Measurements from ENCODE around the gene ELFN1.

The ELFN1 gene

DNA sequence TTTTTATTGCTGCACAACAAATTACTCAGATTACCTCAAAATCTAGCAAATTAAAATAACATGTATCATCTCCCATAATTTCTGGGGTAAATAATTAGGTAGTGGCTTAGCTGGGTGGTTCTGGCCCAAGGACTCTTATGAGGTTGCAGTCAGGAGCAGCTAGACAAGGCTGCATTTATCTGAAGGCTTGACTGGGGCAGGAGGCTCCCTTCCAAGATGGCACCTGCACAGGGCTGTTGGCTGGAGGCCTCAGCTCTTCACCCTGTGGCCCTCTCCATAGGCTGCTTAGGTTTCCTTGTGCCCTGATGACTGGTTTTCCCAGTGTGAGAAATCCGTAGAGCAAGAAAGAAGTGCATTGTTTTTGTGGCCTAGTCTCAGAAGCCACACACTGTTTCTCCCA, 34.7 kb upstream of the ELFN1 start:
- CTCF ChIA-PET, result no interaction called here
- POLR2A ChIA-PET, result no interaction called here
- TF ChIP-seq, protein P1, sequence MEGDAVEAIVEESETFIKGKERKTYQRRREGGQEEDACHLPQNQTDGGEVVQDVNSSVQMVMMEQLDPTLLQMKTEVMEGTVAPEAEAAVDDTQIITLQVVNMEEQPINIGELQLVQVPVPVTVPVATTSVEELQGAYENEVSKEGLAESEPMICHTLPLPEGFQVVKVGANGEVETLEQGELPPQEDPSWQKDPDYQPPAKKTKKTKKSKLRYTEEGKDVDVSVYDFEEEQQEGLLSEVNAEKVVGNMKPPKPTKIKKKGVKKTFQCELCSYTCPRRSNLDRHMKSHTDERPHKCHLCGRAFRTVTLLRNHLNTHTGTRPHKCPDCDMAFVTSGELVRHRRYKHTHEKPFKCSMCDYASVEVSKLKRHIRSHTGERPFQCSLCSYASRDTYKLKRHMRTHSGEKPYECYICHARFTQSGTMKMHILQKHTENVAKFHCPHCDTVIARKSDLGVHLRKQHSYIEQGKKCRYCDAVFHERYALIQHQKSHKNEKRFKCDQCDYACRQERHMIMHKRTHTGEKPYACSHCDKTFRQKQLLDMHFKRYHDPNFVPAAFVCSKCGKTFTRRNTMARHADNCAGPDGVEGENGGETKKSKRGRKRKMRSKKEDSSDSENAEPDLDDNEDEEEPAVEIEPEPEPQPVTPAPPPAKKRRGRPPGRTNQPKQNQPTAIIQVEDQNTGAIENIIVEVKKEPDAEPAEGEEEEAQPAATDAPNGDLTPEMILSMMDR (IDR thresholded peaks at IDR 0.05; ENCODE audit: insufficient read depth, low read length, missing control alignments), result no peak
- no peak for DNase-seq (ENCODE audit: low read depth, low spot score)
- no peak overlapping the region for H3K4me3 ChIP-seq (ENCODE audit: low read depth, low read length)

DNA sequence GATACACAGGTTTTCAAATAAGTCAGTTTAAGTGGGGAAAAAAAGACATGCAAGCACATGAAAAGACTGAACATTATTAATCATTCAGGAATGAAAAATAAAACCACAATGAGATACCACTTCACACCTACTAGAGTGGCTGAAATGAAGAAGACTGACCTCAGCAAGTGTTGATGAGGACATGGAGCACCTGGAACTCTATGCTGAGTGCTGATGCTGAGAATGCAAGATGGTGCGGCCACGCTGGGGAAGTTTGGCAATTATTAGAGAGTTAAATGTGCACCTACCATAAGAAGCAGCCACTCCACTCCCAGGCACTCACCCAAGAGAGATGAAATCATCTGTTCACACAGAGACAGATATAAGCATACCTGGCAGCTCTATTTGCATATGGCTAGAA, 32.9 kb upstream of the ELFN1 start:
- ChIA-PET POLR2A (no interaction called here), CTCF (no interaction called here)
- TF ChIP-seq, protein P1 (IDR thresholded peaks at IDR 0.05; ENCODE audit: insufficient read depth, low read length, missing control alignments), result no peak
- H3K4me3 ChIP-seq (ENCODE audit: low read depth, low read length), result no peak overlapping the region
- DNase-seq (ENCODE audit: low read depth, low spot score), result no peak

DNA sequence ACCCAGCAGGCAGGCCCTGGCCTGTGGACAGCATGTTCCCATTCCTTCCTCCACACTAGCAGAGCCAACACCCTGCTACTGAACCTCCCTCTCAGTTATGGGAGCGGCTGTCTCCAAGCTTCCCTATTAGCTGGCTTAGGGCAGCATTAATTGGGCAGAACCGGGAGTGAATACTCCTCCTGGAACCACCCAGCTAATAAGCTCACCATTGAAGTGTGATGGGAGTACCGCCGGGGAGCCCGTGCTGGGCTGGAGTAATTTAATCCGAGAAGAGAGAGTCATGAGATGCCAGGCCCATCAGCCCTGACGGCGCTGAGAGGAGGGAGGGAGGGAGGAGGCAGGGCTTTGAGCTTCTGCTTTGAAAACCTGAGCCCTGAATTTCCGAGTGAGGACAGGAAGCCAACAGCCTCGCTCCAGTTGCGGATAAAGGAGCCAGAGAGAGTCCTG, 31.8 kb upstream of the ELFN1 start:
- DNase-seq (ENCODE audit: low read depth, low spot score), result no peak
- TF ChIP-seq, protein P1 (IDR thresholded peaks at IDR 0.05; ENCODE audit: insufficient read depth, low read length, missing control alignments), result no peak
- ChIA-PET POLR2A (interaction anchor here (0.6 kb wide), 1 partner anchor 323 kb away, joined by 3 read pairs; no protein-coding TSS in a partner anchor), CTCF (interaction anchor here (1.2 kb wide), 1 partner anchor 14 kb away, joined by 3 read pairs; no protein-coding TSS in a partner anchor)
- no peak overlapping the region for H3K4me3 ChIP-seq (ENCODE audit: low read depth, low read length)

DNA sequence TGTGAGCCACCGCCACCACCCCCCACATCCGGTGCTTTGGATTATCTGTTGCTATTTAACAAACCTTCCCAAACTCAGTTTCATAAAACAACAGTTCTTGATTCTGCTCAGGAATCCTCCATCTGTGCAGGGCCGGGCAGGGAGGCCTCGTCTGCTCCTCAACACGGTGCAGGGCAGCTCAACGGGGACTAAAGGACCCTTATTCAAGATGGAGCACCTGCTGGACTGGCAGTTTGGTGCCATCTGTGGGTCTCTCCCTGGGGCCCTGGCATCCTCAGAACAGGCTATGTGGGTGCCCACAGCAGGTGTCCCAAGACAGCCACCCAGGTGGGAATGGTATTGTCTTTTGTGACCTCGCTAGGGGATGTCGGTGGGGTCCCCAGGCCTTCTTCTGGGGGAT, 31.0 kb upstream of the ELFN1 start:
- POLR2A ChIA-PET, result no interaction called here
- no peak for DNase-seq (ENCODE audit: low read depth, low spot score)
- H3K4me3 ChIP-seq (ENCODE audit: low read depth, low read length), result no peak overlapping the region
- TF ChIP-seq, protein P1 (IDR thresholded peaks at IDR 0.05; ENCODE audit: insufficient read depth, low read length, missing control alignments), result no peak
- CTCF ChIA-PET, result no interaction called here

DNA sequence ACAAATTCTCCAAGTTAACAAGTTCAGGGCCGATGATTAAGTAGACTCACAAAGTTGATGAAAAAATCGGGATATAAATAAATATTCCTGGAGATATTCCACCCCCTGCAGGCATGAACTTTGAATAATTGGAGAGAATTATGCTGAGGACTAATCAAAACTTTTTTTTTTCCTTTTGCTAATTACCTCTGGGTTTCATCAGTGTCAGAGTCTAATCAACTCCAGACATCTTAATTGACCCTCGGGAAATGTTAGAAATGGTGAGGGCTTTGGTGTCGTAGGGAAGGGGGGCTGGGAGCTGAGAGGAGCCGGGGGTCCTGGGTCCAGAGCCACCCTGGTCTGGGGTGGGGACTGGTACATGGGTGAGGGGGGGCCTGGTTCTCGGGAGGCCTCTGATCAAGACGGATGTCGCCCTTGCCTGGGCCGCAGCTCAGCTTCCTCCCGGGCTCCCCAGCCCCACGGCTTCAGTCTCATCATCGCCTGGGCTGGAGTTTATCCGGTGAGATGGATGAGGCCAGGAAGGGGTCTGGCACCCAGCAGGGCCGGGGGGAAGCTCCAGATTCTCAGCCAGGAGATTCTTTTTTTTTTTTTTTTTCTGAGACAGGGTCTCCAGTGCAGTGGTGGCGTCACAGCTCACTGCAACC, 30.4 kb upstream of the ELFN1 start:
- ChIA-PET POLR2A (no interaction called here), CTCF (no interaction called here)
- DNase-seq (ENCODE audit: low read depth, low spot score), result no peak
- TF ChIP-seq, protein P1 (IDR thresholded peaks at IDR 0.05; ENCODE audit: insufficient read depth, low read length, missing control alignments), result no peak
- no peak overlapping the region for H3K4me3 ChIP-seq (ENCODE audit: low read depth, low read length)

DNA sequence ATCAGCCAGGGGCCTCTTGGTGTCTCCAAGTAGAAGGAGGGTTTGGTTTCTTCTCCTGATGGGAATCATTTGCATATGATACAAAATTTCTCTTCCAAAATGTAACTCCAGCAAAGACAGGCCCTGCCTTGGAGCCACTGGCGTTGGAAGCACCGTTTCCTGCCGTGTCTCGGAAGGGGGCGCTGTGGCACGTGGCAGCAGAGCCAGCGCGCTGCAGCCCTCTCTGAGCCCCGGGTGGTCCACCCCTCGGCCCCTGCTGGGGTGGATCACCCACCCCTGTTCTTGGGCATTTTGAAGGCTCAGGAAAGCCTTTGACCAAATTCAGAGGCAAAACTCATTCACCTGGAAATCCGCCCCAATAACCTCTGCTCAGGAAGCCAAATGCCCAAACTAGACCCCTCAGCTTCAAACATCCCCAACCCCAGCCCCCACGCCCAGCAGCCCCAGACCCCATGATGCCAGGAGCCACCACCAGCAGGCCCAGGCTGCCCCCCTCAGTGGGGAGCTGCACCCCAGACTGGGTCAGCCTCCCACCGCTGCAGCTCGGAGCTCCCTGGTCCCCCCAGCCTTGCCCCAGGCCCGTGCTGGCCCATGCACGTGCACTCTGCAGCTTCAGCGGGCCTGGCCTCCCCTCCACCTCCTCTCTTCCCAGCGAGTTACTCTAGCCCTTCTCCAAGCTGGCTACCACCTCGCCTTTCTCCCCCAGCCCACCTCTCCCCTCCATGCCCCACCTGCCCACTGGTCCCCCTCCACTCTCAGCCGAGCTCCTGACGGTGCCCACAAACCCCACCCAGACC, 29.5 kb upstream of the ELFN1 start:
- ChIA-PET CTCF (no interaction called here), POLR2A (no interaction called here)
- TF ChIP-seq, protein P1 (IDR thresholded peaks at IDR 0.05; ENCODE audit: insufficient read depth, low read length, missing control alignments), result no peak
- no peak overlapping the region for H3K4me3 ChIP-seq (ENCODE audit: low read depth, low read length)
- DNase-seq (ENCODE audit: low read depth, low spot score), result no peak
